ENCODE results near the gene STX1A.
"Not testable (repeated sequence)": the region's sequence is repeated elsewhere in the genome, so short reads cannot be mapped to it uniquely, and the experiment has no call there.

Gene STX1A

DNA sequence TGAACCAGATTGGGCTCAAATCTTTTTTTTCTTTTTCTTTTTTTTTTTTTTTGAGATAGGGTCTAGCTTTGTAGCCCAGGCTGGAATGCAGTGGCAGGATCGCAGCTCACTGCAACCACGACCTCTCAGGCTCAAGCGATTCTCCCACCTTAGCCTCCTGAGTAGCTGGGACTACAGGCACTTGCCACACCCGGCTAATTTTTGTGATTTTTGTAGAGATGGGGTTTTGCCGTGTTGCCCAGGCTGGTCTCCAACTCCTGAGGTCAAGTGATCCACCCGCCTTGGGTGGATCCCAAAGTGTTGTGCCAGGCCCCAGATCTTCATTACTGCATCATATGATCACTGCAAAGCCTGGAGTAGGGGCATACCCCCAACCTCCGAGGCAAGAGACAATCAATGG lies 39.0 kb downstream of the STX1A start:
- no peak for DNase-seq

DNA sequence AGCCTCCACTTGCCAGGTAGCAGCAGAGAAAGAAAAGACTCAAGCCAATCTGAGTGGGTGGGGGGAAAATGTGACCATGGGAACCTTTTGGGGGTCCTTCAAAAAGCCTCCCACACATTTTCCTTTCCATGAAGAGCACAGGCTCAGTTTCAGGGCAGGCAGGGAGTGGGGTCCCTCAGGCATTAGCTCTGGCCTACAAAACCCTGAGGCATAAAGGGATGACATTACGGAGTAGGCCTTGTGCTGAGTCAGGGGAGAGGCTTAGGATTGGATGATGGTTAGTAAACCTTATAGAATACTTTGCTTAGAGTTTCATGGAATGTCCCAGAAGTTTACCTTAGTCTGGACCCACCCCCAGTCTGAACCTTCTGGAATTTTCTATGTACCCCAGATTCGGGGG lies 39.8 kb downstream of the STX1A start:
- no peak for DNase-seq

DNA sequence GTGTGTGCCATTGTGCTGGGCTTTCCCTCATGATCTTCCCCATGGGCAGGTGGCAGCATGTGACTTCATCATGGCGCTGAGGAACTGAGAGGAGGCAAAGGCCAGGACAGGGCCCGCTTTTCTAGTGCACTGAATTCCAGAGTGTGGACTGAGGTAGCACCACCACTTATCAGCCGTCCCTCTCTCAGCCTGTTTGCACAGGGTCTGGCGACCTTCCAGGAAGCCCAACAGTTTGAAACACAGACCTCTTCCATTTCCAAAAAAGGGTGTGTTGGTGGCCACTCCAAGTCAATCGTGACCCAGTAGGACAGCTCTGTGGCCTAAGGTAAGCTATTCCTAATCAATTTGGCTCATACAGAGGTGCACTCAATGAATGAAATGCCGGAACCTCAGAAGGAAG lies 40.6 kb downstream of the STX1A start:
- no peak for DNase-seq

DNA sequence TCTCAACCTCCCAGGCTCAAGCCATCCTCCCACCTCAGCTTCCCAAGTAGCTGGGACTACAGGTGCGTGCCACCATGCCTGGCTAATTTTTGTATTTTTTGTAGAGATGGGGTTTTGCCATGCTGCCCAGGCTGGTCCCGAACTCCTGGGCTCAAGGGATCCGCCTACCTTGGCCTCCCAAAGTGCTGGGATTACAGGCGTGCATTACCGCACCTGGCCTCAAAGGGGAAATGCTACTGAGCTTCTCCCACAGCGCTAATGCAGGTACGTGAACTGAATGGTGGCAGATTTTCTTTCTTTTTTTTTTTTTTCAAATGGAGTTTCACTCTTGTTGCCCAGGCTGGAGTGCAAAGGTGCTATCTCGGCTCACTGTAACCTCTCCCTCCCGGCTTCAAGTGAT lies 43.4 kb downstream of the STX1A start:
- DNase-seq = not testable (repeated sequence)

DNA sequence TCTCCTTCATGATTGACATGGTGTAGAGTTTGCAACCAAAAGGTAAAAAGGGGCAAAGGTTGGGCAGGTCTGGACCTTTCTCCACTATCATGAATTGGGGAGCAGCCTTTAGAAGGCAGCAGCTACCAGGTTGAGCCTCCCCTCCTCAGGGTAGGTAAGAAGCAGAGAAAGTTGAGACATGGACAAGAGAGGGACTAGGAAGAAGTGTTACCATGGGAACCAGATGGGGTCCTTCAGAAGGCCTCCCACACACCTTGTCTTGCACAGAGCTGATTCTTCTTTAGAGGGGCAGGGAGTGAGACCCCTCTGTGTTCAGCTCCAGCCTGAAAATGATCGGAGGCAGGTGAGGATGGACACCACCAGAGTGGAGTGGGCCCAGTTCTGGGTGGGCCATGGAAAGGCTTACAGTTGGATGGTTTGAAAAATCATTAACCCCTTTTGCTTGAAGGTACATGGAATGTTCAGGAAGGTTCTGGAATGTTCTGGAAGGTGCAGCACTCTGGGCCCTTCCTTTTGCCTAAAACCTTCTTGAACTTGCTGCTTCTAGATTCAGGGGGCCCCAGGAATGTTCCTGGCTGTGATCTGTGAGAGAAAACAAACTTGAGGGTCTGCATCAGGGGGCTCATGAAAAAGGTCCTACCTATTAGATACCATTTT lies 44.9 kb downstream of the STX1A start:
- no peak for DNase-seq

DNA sequence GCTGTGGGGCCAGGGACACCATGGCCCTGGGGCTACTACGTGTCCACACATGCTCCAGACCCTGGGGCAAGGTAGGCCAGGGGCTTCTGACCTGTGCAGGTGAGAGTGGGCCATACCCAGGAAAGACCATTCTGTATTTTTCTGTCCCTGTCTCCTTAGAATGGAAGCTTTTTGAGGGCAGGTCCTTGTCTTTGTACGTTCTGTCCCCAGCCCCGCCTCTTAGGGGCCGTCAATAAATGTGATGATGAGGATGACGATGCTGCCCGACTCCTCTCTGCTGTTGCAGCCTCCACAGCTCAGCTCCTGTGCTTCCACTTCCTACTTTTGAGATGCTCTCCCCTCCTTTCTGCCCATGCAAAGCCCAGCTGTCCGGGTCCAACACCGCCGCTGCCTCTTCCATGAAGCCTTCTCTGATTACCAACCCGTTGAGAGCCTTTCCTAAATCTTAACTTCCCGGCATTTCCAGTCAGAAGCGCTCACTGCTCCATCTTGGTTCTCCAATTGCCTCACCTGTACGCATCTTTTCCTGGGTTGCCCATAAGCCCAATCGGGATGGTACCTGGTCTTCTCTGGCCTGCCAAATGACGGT lies 47.5 kb downstream of the STX1A start:
- no peak for DNase-seq

DNA sequence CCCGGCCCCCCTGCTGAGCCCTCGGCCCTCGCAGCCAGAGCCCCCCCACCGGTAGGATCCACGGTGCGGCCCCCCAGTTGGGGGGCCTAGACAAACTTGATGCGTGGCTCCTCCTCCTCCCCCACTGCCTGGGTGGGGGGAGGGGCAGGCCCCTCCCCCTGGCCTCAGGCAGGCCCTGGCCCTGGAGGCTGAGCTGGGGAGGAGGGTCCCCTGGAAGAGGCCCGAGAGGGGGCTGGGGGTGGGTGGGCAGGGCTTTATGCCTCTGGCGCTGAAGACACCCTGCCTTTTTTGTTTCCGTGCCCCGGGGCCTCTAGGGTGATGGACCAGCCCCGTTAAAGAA lies 48.2 kb downstream of the STX1A start:
- no peak for DNase-seq

DNA sequence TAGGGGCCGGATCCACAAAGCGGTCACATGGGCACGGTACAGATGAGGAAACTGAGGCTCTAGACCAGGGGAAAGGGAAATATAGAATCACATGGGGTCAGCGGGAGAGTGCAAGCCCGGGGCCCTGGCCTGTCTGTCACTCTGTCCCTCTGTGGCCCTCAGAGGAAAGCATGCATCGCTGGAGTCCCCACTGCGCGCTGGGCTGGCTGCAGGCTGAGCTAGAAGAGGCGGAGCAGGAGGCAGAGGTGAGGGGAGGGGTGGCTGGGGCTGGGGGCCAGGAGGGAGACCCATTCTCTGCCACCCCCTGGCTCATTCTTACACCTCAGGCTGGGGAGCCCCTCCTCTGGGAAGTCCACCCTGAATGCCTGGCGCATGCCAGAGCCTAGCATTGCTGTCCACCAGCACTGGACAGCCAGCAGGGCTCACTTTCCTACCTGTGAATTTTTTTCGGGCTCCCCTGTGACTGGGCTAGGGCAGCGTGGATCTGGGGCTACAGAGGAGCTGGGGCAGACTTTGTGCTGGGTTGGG lies 49.5 kb downstream of the STX1A start:
- no peak for DNase-seq

DNA sequence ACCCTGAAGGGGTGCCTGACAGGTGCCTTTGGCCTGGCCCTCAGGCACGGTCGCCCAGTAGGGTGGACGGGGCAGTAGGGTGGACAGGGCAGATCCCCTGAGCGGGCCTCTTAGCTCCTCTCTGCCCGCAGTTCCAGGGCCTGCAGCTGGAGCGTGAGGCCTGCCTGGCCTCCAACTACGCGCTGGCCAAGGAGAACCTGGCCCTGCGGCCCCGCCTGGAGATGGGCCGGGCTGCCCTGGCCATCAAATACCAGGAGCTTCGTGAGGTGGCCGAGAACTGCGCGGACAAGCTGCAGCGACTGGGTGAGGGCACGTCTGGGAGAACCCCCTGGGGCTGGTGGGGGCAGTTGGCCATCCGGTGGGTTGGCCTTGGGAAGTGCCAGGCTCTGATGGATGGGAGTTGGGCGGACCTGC lies 50.2 kb downstream of the STX1A start:
- DNase-seq = no peak

DNA sequence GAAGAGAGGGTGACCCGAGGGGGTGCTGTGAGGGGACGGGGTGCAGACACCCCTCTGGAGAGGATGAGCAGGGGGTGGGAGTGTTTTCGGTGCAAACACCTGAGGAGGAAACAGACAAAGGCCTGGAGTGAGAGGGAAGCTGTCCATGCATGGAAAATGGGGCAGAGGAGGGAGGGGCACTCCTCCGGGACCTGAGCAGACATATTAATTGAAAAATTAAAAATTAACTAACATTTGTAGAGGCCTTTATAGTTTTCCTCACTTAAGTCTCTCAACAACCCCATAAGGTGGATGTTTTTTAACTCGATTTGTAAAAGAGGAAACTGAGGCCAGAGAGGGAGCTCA lies 50.6 kb downstream of the STX1A start:
- no peak for DNase-seq

DNA sequence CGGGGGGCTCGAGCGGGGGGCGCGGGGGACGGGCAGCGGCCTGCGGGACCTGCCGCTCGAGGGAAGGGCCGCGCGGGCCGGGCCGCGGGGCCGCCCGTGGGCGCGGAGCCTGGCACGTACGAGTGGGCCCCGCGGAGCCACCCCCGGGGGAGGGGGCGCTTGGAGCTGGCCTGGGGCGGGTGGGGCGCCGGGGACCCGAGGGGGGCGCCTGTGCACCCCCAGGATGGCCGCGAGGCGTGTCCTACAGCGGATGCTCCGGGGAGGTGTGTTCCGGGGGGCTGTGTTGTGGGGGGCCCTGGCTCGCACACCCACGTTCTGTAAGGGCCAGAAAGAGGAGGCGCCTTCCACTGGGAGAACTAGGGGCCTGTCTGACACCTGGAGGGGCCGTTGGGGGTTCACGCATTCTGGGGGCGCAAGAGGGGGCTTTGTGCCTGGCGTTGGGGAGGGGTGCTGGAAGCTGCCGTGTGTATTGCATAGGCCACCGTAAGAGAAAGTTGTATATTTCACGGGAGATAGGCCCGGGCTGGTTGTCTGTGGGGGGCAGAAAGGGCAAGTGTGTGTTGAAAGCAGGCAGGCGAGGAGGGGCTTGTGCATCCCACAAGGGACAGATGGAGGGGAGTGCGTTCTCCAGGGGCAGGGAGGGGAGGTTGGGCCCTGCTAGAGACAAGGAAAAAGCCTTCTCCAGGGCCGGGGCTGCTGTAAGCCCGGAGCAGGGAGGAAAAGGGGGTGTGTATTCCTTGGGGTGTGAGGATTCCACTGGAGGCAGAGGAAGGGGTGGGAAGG lies 51.2 kb downstream of the STX1A start:
- no peak for DNase-seq

DNA sequence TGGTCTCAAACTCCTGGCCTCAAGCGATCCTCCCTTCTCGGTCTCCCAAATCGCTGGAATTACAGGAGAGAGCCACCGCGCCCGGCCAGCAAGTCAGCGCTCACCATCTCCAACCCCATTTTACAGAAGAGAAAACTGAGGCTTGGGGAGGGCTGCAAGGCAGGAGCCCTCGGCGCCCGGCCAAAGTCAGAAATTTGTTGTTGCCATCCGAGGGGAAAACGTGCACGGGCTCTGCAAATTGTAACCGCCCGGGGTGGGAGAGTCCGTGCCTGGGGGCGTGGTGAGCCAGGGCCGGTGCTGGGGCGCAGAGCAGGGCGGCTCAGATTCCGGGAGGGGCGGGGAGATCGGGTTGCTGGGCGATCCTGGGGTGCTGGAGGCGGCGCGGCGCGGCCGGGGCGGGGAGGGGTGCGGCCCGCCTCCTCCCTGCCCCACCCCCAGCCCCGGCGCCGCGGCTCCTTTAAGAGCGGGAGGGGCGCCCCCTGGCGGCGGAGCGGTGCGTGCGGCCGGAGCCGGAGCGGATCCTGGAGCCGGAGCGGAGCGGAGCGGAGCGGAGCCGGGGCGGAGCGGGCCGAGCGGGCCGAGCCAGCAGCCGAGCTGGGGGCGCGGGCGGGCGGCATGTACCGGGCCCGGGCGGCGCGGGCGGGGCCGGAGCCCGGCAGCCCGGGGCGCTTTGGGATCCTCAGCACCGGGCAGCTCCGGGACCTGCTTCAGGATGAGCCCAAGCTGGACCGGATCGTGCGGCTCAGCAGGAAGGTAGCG lies 51.9 kb downstream of the STX1A start, which contains the start of gene VPS37D:
Gene VPS37D, plus strand, starts transcription at position 488 of the 759 bp plus-strand sequence. Its CDS starts 128 bp downstream, at position 616.
- peak; percentile 67 for DNase-seq

DNA sequence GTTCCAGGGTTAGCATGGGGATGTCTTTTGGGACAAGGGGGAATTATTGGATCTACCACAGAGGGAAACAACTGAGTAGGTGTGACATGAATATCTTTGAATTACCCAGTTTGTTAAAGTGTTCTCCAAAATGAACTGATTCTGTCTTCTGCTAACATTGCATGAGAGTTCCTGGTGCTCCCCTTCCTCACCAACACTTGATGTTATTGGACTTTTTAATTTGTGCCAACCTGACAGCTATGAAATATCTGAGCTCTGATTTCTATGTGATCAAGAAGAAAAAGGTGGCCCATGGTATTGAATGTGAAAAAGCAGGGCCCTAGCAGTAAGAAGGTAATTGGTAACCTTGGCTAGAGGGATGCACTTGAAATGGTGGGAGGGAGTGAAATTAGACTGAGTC lies 56.4 kb downstream of the STX1A start:
- no peak for DNase-seq

DNA sequence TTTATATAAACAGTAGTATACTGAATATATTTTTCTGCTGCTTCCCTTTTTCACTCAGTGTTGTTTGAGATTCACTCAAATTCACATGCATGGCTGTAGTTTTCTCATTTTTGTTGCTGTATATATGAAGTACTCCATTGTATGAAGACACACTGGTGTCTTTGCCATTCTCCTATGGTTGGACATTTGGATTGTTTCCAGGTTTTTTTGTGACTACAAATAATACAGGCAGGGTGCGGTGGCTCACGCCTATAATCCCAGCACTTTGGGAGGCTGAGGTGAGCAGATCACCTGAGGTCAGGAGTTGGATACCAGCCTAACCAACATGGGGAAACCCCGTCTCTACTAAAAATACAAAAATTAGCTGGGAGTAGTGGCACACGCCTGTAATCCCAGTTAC lies 58.9 kb downstream of the STX1A start:
- not testable (repeated sequence) for DNase-seq

DNA sequence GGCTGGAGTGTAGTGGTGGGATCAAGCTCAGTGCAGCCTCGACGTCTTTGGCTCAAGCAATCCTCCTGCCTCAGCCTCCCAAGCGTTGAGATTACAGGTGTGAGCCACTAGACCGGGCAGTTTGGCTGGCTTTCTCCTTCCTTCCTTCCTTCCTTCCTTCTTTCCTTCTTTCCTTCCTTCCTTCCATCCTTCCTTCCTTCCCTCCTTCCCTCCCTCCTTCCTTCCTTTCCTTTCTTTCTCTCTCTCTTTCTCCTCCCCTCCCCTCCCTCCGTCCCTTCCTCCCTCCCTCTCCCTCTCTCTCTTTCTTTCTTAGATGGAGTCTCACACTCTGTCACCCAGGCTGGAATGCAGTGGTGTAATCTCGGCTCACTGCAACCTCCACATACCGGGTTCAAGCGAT lies 59.5 kb downstream of the STX1A start:
- DNase-seq = no peak

DNA sequence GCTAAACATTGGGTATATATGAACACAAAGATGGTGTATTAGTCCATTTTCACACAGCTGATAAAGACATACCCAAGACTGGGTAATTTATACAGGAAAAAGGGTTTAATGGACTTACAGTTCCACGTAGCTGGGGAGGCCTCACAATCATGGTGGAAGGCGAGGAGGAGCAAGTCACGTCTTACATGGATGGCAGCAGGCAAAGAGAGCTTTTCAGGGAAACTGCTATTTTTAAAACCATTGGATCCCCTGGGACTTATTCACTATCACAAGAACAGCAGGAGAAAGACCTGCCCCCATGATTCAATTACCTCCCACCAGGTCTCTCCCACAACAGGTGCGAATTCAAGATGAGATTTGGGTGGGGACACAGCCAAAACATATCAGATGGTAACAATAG lies 64.2 kb downstream of the STX1A start:
- DNase-seq = not testable (repeated sequence)

DNA sequence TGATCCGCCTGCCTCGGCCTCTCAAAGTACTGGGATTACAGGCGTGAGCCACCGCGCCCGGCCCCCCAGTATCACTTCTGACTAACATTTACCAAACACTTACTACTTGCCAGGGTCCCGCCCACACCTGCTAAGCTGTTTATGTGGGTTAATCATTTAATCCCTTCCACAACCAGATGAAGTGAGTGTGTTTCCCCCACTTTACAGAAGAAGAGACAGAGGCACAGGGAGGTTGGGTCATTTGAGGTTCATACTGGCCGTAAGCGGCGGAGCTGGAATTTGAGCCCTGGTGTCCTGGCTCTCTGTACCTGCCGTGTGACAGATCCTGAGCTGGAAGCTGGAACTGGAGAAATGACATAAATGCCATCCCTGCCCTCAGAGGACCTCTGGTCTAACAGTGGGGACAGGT lies 66.9 kb downstream of the STX1A start:
- no peak for DNase-seq

DNA sequence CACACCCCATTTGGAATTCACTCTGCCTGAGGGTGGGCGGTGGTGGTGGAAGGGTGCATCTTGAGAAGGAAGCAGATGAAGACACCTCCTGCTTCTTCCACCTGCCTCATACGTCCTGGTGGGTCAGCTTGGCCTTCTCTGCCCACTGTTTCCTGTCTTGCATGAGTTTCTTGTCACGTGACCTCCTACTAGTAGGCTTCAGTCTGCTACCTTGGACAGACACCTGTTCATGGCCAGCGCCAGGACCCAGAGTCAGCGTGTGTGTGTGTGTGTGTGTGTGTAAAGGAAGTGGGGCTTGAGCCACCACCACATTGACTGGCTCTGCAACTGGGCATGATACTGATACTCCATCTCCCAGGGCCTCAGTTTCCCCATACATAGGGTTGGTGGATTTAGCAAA lies 68.9 kb downstream of the STX1A start:
- no peak for DNase-seq

DNA sequence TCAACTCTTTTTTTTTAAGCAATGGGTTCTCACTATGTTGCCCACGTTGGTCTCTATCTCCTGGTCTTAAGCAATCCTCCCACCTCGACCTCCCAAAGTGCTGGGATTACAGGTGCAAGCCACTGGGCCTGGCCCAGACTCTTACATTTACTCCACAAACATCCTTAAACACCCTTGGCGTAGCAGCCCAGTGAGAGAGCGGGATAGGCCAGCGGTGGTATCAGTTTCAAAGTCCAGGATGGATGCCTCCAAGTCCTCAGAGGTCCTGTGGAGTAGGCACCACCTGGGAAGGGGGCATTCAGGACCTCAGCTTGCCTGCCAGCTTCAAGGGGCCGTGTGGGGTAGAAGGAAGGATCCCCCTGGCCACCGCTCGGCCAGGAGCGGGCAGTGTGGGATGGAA lies 69.9 kb downstream of the STX1A start:
- no peak for DNase-seq
